ENCODE results near the gene HOXA11. TPM values are rescaled to one million over a fixed set of nuclear protein-coding genes. Genes with fewer than 3 reads are reported as not detected.

HOXA11 gene
- total RNA-seq, 2 experiments from 2014 or later, result 0.13 to 0.18 TPM

GRCh38 chr7:27160546-27161213, 24.4 kb downstream of the HOXA11 start:
- Mint-ChIP-seq H3K36me3 (ENCODE audit: low read depth) (no peaks in the 10 kb centered on the region), H3K4me3 (peak overlapping the region; percentile 59), H3K27ac (no peak overlapping the region), H3K27me3 (peaks cover 79% of the 10 kb centered on the region), H3K4me1 (ENCODE audit: low read depth) (peaks cover 27% of the 10 kb centered on the region), H3K9me3 (no peaks in the 10 kb centered on the region)
- ATAC-seq (peak; percentile 78), DNase-seq (peak; percentile 89)
- CTCF ChIA-PET, result interaction anchor here (0.6 to 4.5 kb wide), 40 partner anchors 10 to 1298 kb away, joined by 3 to 63 read pairs (median 4); partner anchors contain the start of genes HOXA10 and HOXA3
- intact Hi-C loops (cut with micrococcal nuclease), result loop anchor here (2.0 kb wide), 2 partner anchors 306 to 478 kb away; no protein-coding TSS in a partner anchor
- peak; percentile 98 for TF ChIP-seq CTCF (IDR thresholded peaks at IDR 0.05)
- POLR2A ChIA-PET, result interaction anchor here (0.7 kb wide), 1 partner anchor 63 kb away, joined by 3 read pairs; no protein-coding TSS in a partner anchor

- intact Hi-C loops (cut with micrococcal nuclease), result loop anchor here (2.0 kb wide), 2 partner anchors 305 to 477 kb away; no protein-coding TSS in a partner anchor
- H3K27me3 Mint-ChIP-seq, result peaks cover 80% of the 10 kb centered on the region
- H3K27ac Mint-ChIP-seq, result no peak overlapping the region
- no peak for DNase-seq
- no peak for TF ChIP-seq CTCF (IDR thresholded peaks at IDR 0.05)
- no peaks in the 10 kb centered on the region for H3K9me3 Mint-ChIP-seq
- CTCF ChIA-PET, result interaction anchor here (1.2 to 4.5 kb wide), 22 partner anchors 9 to 790 kb away, joined by 3 to 63 read pairs (median 6); partner anchors contain the start of genes HOXA10 and HOXA3
- ATAC-seq, result no peak
- POLR2A ChIA-PET, result no interaction called here
- H3K36me3 Mint-ChIP-seq (ENCODE audit: low read depth), result no peaks in the 10 kb centered on the region
- H3K4me1 Mint-ChIP-seq (ENCODE audit: low read depth), result peaks cover 30% of the 10 kb centered on the region
- peak overlapping the region; percentile 50 for H3K4me3 Mint-ChIP-seq
These were observed 24.9 kb downstream of the HOXA11 start for GRCh38 chr7:27160145-27160545.

GRCh38 chr7:27159266-27160144, 25.5 kb downstream of the HOXA11 start:
- DNase-seq (no peak), ATAC-seq (no peak)
- Mint-ChIP-seq H3K27me3 (peaks cover 82% of the 10 kb centered on the region), H3K9me3 (no peaks in the 10 kb centered on the region), H3K4me3 (peak overlapping the region; percentile 50), H3K4me1 (ENCODE audit: low read depth) (peaks cover 32% of the 10 kb centered on the region), H3K27ac (no peak overlapping the region), H3K36me3 (ENCODE audit: low read depth) (no peaks in the 10 kb centered on the region)
- intact Hi-C loops (cut with micrococcal nuclease), result loop anchor here (2.0 to 5.0 kb wide), 4 partner anchors 38 to 477 kb away; partner anchors contain the start of gene EVX1
- POLR2A ChIA-PET, result no interaction called here
- CTCF ChIA-PET, result interaction anchor here (0.7 to 2.1 kb wide), 10 partner anchors 10 to 480 kb away, joined by 3 to 15 read pairs (median 6); partner anchors contain the start of gene HOXA10
- no peak for TF ChIP-seq CTCF (IDR thresholded peaks at IDR 0.05)

- TF ChIP-seq CTCF (IDR thresholded peaks at IDR 0.05), result no peak
- Mint-ChIP-seq H3K4me3 (no peak overlapping the region), H3K4me1 (ENCODE audit: low read depth) (peaks cover 34% of the 10 kb centered on the region), H3K27me3 (peaks cover 82% of the 10 kb centered on the region), H3K9me3 (no peaks in the 10 kb centered on the region), H3K36me3 (ENCODE audit: low read depth) (no peaks in the 10 kb centered on the region), H3K27ac (no peak overlapping the region)
- no peak for ATAC-seq
- ChIA-PET POLR2A (no interaction called here), CTCF (interaction anchor here (0.7 to 2.1 kb wide), 12 partner anchors 8 to 479 kb away, joined by 3 to 15 read pairs (median 4); partner anchors contain the start of gene HOXA10)
- no peak for DNase-seq
- intact Hi-C loops (cut with micrococcal nuclease), result loop anchor here (5.0 kb wide), 2 partner anchors 39 to 84 kb away; partner anchors contain the start of gene EVX1
These were observed 26.4 kb downstream of the HOXA11 start for GRCh38 chr7:27158436-27159265.

Measured in activated CD8-positive, alpha-beta T cell treated with anti-CD3 and anti-CD28 coated beads for 36 hours (primary cell).